H1 (cell line): ENCODE data around the gene INPP5B. TPM values are rescaled to one million over a fixed set of nuclear protein-coding genes. Genes with fewer than 3 reads are reported as not detected.

Experiments used
- CTCF ChIA-PET: fragments of 300-600 bp; sonication (Branson Sonifier 250); formaldehyde crosslinking; loops from one replicate; lab custom pipeline; 2021; ENCODE audit not compliant: partially characterized antibody; lab: Charles Lee
- POLR2A ChIA-PET: fragments of 300-600 bp; sonication (Branson Sonifier 250); formaldehyde crosslinking; loops from one replicate; lab custom pipeline; 2021; ENCODE audit warnings: inconsistent platforms; ENCODE audit not compliant: partially characterized antibody; lab: Charles Lee
- DNase-seq, 2 experiments: peaks; one replicate each; pipeline versions ENCODE4 v3.0.0 to v3.0.0-alpha.2; 2010 to 2022; ENCODE audit warnings: low spot score in 2 of 2, low read depth in 1 of 2, mixed read lengths in 1 of 2
- FAIRE-seq: peaks from 2 replicates; lab custom pipeline; 2011; peaks lifted over from hg19 to GRCh38; lab: Jason Lieb, UNC
- H2AFZ ChIP-seq: 2 replicates; pipeline ENCODE4 v1.8.1; 2012; ENCODE audit warnings: low read length, inconsistent platforms
- H2AK5ac ChIP-seq: 2 replicates; pipeline ENCODE4 v1.6.1; 2013; ENCODE audit warnings: low read depth, low read length
- H2BK120ac ChIP-seq: replicated peaks from 2 replicates; pipeline ENCODE3; 2013; ENCODE audit warnings: low read depth, low read length, inconsistent platforms
- H2BK12ac ChIP-seq: 2 replicates; pipeline ENCODE4 v1.6.1; 2013; ENCODE audit warnings: low read depth, low read length
- H2BK15ac ChIP-seq: 2 replicates; pipeline ENCODE4 v1.6.1; 2013; ENCODE audit warnings: low read length
- H2BK20ac ChIP-seq: 2 replicates; pipeline ENCODE4 v1.6.1; 2013; ENCODE audit warnings: low read length
- H2BK5ac ChIP-seq: 2 replicates; pipeline ENCODE4 v1.6.1; 2013; ENCODE audit warnings: low read depth, low read length
- H3K14ac ChIP-seq: 2 replicates; pipeline ENCODE4 v1.6.1; 2013; ENCODE audit warnings: inconsistent platforms; ENCODE audit not compliant: insufficient read length
- H3K18ac ChIP-seq: 2 replicates; pipeline ENCODE4 v1.6.1; 2013; ENCODE audit warnings: low read length; ENCODE audit errors: extremely low read depth
- H3K23ac ChIP-seq: 2 replicates; pipeline ENCODE4 v1.6.1; 2013; ENCODE audit warnings: inconsistent platforms; ENCODE audit not compliant: insufficient read length
- H3K23me2 ChIP-seq: 2 replicates; pipeline ENCODE4 v1.6.1; 2013; ENCODE audit warnings: low read depth, low read length
- H3K27ac ChIP-seq: 2 replicates; pipeline ENCODE4 v1.6.1; 2011; ENCODE audit warnings: low read depth, low read length, inconsistent platforms
- H3K27me3 ChIP-seq, 4 experiments: replicated peaks in 1 of 4; 1 replicate in 1 of 4; 2 replicates in 3 of 4; pipeline versions ENCODE4 v1.6.1 to v1.8.1; 2011 to 2013; ENCODE audit warnings: low read length in 3 of 4, mild to moderate bottlenecking in 3 of 4, inconsistent platforms in 2 of 4, mixed read lengths in 2 of 4, moderate library complexity in 1 of 4; ENCODE audit not compliant: control insufficient read depth in 3 of 4, insufficient read depth in 3 of 4; ENCODE audit errors: extremely low read depth in 1 of 4
- H3K36me3 ChIP-seq, 4 experiments: 2 replicates each; pipeline versions ENCODE4 v1.6.1 to v1.8.1; 2011 to 2013; ENCODE audit warnings: mild to moderate bottlenecking in 4 of 4, low read length in 3 of 4, moderate library complexity in 2 of 4, control low read depth in 1 of 4, inconsistent platforms in 1 of 4; ENCODE audit not compliant: insufficient read depth in 4 of 4, control insufficient read depth in 2 of 4
- H3K4ac ChIP-seq: replicated peaks from 2 replicates; pipeline ENCODE3; 2013; ENCODE audit warnings: low read length, low read depth, mixed read lengths, inconsistent platforms; ENCODE audit not compliant: insufficient read length
- H3K4me1 ChIP-seq, 4 experiments: replicated peaks in 1 of 4; 1 replicate in 1 of 4; 2 replicates in 3 of 4; pipeline versions ENCODE4 v1.6.1 to v1.8.1; 2011 to 2013; ENCODE audit warnings: low read length in 3 of 4, inconsistent platforms in 2 of 4, mixed read lengths in 1 of 4; ENCODE audit not compliant: insufficient read depth in 4 of 4, control insufficient read depth in 3 of 4
- H3K4me2 ChIP-seq, 2 experiments: 2 replicates each; pipeline versions ENCODE4 v1.6.1 to v1.8.1; 2011 to 2013; ENCODE audit warnings: low read depth in 2 of 2, low read length in 2 of 2, control low read depth in 1 of 2, inconsistent platforms in 1 of 2, mild to moderate bottlenecking in 1 of 2; ENCODE audit not compliant: insufficient read depth in 1 of 2
- H3K4me3 ChIP-seq, 4 experiments: fragments of 200-600, 300-600 bp in 1 of 4; sonication (generic), shearing (Covaris generic), sonication (Bioruptor Twin) in 1 of 4; 2 replicates each; pipeline versions ENCODE4 v1.5.1 to v1.8.1; 2011 to 2016; ENCODE audit warnings: low read length in 4 of 4, low read depth in 3 of 4, control low read depth in 2 of 4, inconsistent platforms in 2 of 4, mild to moderate bottlenecking in 2 of 4, mixed read lengths in 1 of 4, moderate library complexity in 1 of 4; ENCODE audit not compliant: insufficient read depth in 2 of 4; ENCODE audit errors: extremely low read depth in 1 of 4
- H3K56ac ChIP-seq: replicated peaks from 2 replicates; pipeline ENCODE3; 2013; ENCODE audit warnings: low read depth, mild to moderate bottlenecking, mixed read lengths, low read length, inconsistent platforms; ENCODE audit not compliant: insufficient read length
- H3K79me1 ChIP-seq: 2 replicates; pipeline ENCODE4 v1.6.1; 2013; ENCODE audit warnings: low read depth, low read length, control low read depth
- H3K79me2 ChIP-seq, 2 experiments: 2 replicates each; pipeline versions ENCODE4 v1.6.1 to v1.8.1; 2012 to 2013; ENCODE audit warnings: low read length in 2 of 2, mild to moderate bottlenecking in 2 of 2, inconsistent platforms in 1 of 2; ENCODE audit not compliant: insufficient read depth in 2 of 2, control insufficient read depth in 1 of 2
- H3K9ac ChIP-seq, 4 experiments: replicated peaks in 1 of 4; 1 replicate in 1 of 4; 2 replicates in 3 of 4; pipeline versions ENCODE4 v1.6.1 to v1.8.1; 2011 to 2013; ENCODE audit warnings: low read depth in 3 of 4, low read length in 3 of 4, control low read depth in 2 of 4, mild to moderate bottlenecking in 2 of 4, moderate library complexity in 2 of 4, inconsistent platforms in 1 of 4; ENCODE audit errors: extremely low read depth in 1 of 4
- H3K9me3 ChIP-seq, 2 experiments: 2 replicates each; pipeline versions ENCODE4 v1.6.1 to v1.8.1; 2012 to 2013; ENCODE audit warnings: mild to moderate bottlenecking in 2 of 2, moderate library complexity in 2 of 2, control low read depth in 1 of 2, inconsistent platforms in 1 of 2, low read depth in 1 of 2, low read length in 1 of 2, mixed read lengths in 1 of 2; ENCODE audit not compliant: insufficient read depth in 2 of 2
- H4K20me1 ChIP-seq, 2 experiments: replicated peaks in 1 of 2; 2 replicates each; pipeline versions ENCODE3 to v1.8.1; 2011 to 2013; ENCODE audit warnings: inconsistent platforms in 2 of 2, low read length in 2 of 2, mild to moderate bottlenecking in 1 of 2; ENCODE audit not compliant: insufficient read depth in 2 of 2, control insufficient read depth in 1 of 2
- H4K5ac ChIP-seq: 2 replicates; pipeline ENCODE4 v1.6.1; 2013; ENCODE audit warnings: low read length, low read depth, mixed read lengths, inconsistent platforms; ENCODE audit not compliant: insufficient read length
- H4K8ac ChIP-seq: 2 replicates; pipeline ENCODE4 v1.8.0; 2013; ENCODE audit warnings: mild to moderate bottlenecking, moderate library complexity, low read length, inconsistent platforms; ENCODE audit not compliant: insufficient read depth; ENCODE audit errors: extremely low read depth
- H4K91ac ChIP-seq: replicated peaks from 2 replicates; pipeline ENCODE3; 2013; ENCODE audit warnings: low read length, mixed read lengths, inconsistent platforms; ENCODE audit not compliant: insufficient read length
- BRCA1 ChIP-seq: IDR thresholded peaks from 2 replicates; pipeline ENCODE4 v1.6.1; 2012; ENCODE audit warnings: low read depth, low read length, improper control_type of control experiment
- CHD2 ChIP-seq: IDR thresholded peaks from 2 replicates; pipeline ENCODE4 v1.6.1; 2012; ENCODE audit warnings: low read length, improper control_type of control experiment
- GTF2F1 ChIP-seq: IDR thresholded peaks from 2 replicates; pipeline ENCODE4 v1.6.1; 2012; ENCODE audit warnings: low read depth, low read length, improper control_type of control experiment, borderline replicate concordance
- JUN ChIP-seq: IDR thresholded peaks from 2 replicates; pipeline ENCODE4 v1.6.1; 2011; ENCODE audit warnings: low read depth, mild to moderate bottlenecking, improper control_type of control experiment, low read length
- KDM5A ChIP-seq: fragments of 200-600 bp; IDR thresholded peaks from 2 replicates; pipeline ENCODE4 v1.7.1; 2012; ENCODE audit warnings: mild to moderate bottlenecking, low read length, inconsistent platforms, mixed read lengths
- MAX ChIP-seq: IDR thresholded peaks from 2 replicates; pipeline ENCODE4 v1.6.1; 2012; ENCODE audit warnings: inconsistent platforms
- TEAD4 ChIP-seq: IDR thresholded peaks from 2 replicates; pipeline ENCODE4 v1.6.1; 2012; ENCODE audit warnings: low read depth, low read length, inconsistent platforms, mixed read lengths
- USF2 ChIP-seq: IDR thresholded peaks from 2 replicates; pipeline ENCODE4 v1.6.1; 2011; ENCODE audit warnings: low read length, improper control_type of control experiment
- ZNF274 ChIP-seq: IDR thresholded peaks from 2 replicates; pipeline ENCODE4 v1.7.0; 2012; ENCODE audit warnings: low read length, borderline replicate concordance; ENCODE audit errors: extremely low read depth
- WGBS, 2 experiments: shearing (Covaris generic) in 1 of 2; methylation state at CpG; one replicate each; pipeline versions ENCODE4 v1.1.6 to v1.1.7; 2013 to 2015; ENCODE audit warnings: low lambda C conversion rate in 2 of 2, mixed read lengths in 2 of 2, inconsistent platforms in 1 of 2, low coverage in 1 of 2, missing lambda C conversion rate in 1 of 2; ENCODE audit not compliant: insufficient replicate concordance in 2 of 2, insufficient coverage in 1 of 2, insufficient read length in 1 of 2; ENCODE audit errors: extremely low coverage in 1 of 2, missing lambda C conversion rate in 1 of 2; 5-methylcytosine and 5-hydroxymethylcytosine counted together
- polyA plus RNA-seq, 7 experiments: library from polyadenylated mRNA; depleted of rRNA in 3 of 7; stranded (reverse) in 5 of 7; unstranded in 2 of 7; fragments of >200 nt in 5 of 7; fragments of 200-250 nt in 2 of 7; gene quantifications; 1 replicate in 5 of 7; 2 replicates in 1 of 7; 4 replicates in 1 of 7; pipeline versions ENCODE4 v1.2.1 to v1.2.3, GENCODE V29; 2011 to 2013; ENCODE audit warnings: missing spikeins in 2 of 7, mixed read lengths in 2 of 7
- total RNA-seq: library from RNA; stranded (reverse); fragmentation: NEBNext Ultra II Directional; extraction: Animal tissue kit (Norgen Biotek cat#: 25700); gene quantifications from 2 replicates; pipeline ENCODE4 v1.2.1, GENCODE V29; 2021

INPP5B gene
- total and polyA plus RNA-seq, 2 of the 8 experiments (the other 6 are each of a cell fraction or from before 2014, with no cell fraction given), result 14.0 to 23.7 TPM

GRCh38 chr1:37952738-37953137 lies 5.9 kb upstream of the INPP5B start:
- CTCF ChIA-PET, result no interaction called here
- POLR2A ChIA-PET, result interaction anchor here (1.1 to 4.8 kb wide), 3 partner anchors 15 to 32 kb away, joined by 3 to 19 read pairs (median 3); no protein-coding TSS in a partner anchor
- Histone ChIP-seq H3K36me3 (peaks cover 0 to 11% (median 5%) of the 10 kb centered on the region in 4 experiments; a peak in 4 of 8 replicates), H3K23ac (no peak overlapping the region), H2BK20ac (no peak overlapping the region), H2AK5ac (no peak overlapping the region), H2BK15ac (no peak overlapping the region), H3K4me2 (no peak overlapping the region), H2BK5ac (no peak overlapping the region), H3K23me2 (no peaks in the 10 kb centered on the region), H4K20me1 (no peaks in the 10 kb centered on the region), H3K4me3 (no peak overlapping the region), H3K79me2 (no peaks in the 10 kb centered on the region), H3K27me3 (no peaks in the 10 kb centered on the region), H3K56ac (no peak overlapping the region), H3K18ac (no peak overlapping the region), H4K8ac (no peak overlapping the region), H3K4ac (no peak overlapping the region), H3K9me3 (no peaks in the 10 kb centered on the region), H3K79me1 (no peaks in the 10 kb centered on the region), H3K4me1 (no peaks in the 10 kb centered on the region; a peak in 1 of 7 replicates), H2BK12ac (no peak overlapping the region), H4K91ac (no peak overlapping the region), H2BK120ac (no peak overlapping the region), H3K9ac (no peak overlapping the region), H3K27ac (no peak overlapping the region), H4K5ac (no peak overlapping the region), H2AFZ (no peak overlapping the region), H3K14ac (no peak overlapping the region)
- DNase-seq, result no peak
- no peak for FAIRE-seq
- WGBS, 2 experiments, result 100% methylated on average over 3 of the region's 3 CpGs; no CpG with 5 or more reads in 1 of the 2 experiments
- TF ChIP-seq TEAD4, result no peak
- TF ChIP-seq GTF2F1, result no peak
- TF ChIP-seq BRCA1, result no peak
- TF ChIP-seq MAX, result no peak
- TF ChIP-seq CHD2, result no peak
- TF ChIP-seq JUN, result no peak
- TF ChIP-seq ZNF274, result no peak
- no peak for TF ChIP-seq KDM5A
- TF ChIP-seq USF2, result no peak
